ENCODE measurements around the gene EMILIN2. TPM values are rescaled to one million over a fixed set of nuclear protein-coding genes. Genes with fewer than 3 reads are reported as not detected.
A peak's percentile ranks its signal among the peaks of the same experiment; 100 is the strongest.

EMILIN2 gene
- total RNA-seq, 1 donor from 2014 or later: 26.8 TPM

GRCh38 chr18:2871111-2871720, 24.4 kb downstream of the EMILIN2 start:
- intact Hi-C loops (cut with DNase I): no loop called here
- DNase-seq (ENCODE audit: extremely low spot score in 2 of 2): peak in 1 of 2 donors; percentile 76

GRCh38 chr18:2872095-2872494, 25.3 kb downstream of the EMILIN2 start:
- no peaks in the 10 kb centered on the region for H3K9me3 ChIP-seq
- TF ChIP-seq CTCF (IDR thresholded peaks at IDR 0.05): no peak
- TF ChIP-seq POLR2AphosphoS5 (IDR thresholded peaks at IDR 0.05; ENCODE audit: insufficient read depth in 1 of 2, low read depth in 1 of 2): no peak
- TF ChIP-seq POLR2A (IDR thresholded peaks at IDR 0.05): no peak
- H3K4me1 ChIP-seq: peaks cover 9% of the 10 kb centered on the region
- no peak overlapping the region for H3K27ac ChIP-seq
- peak in 1 of 2 donors; percentile 10 for DNase-seq (ENCODE audit: extremely low spot score in 2 of 2)
- H3K4me3 ChIP-seq: no peak overlapping the region
- H3K36me3 ChIP-seq: no peaks in the 10 kb centered on the region
- no peaks in the 10 kb centered on the region for H3K27me3 ChIP-seq
- intact Hi-C loops (cut with DNase I): no loop called here

More at GRCh38 chr18:2871111-2871720, 24.4 kb downstream of the EMILIN2 start:
- no peak for TF ChIP-seq CTCF (IDR thresholded peaks at IDR 0.05)
- no peak for TF ChIP-seq POLR2A (IDR thresholded peaks at IDR 0.05)
- no peak for TF ChIP-seq POLR2AphosphoS5 (IDR thresholded peaks at IDR 0.05; ENCODE audit: insufficient read depth in 1 of 2, low read depth in 1 of 2)
- H3K27me3 ChIP-seq: no peaks in the 10 kb centered on the region
- H3K36me3 ChIP-seq: no peaks in the 10 kb centered on the region
- H3K4me3 ChIP-seq: no peak overlapping the region
- no peaks in the 10 kb centered on the region for H3K9me3 ChIP-seq
- H3K27ac ChIP-seq: no peak overlapping the region
- peaks cover 9% of the 10 kb centered on the region for H3K4me1 ChIP-seq

GRCh38 chr18:2874765-2875164, 28.0 kb downstream of the EMILIN2 start:
- H3K36me3 ChIP-seq: no peaks in the 10 kb centered on the region
- no peaks in the 10 kb centered on the region for H3K9me3 ChIP-seq
- no peaks in the 10 kb centered on the region for H3K27me3 ChIP-seq
- peak overlapping the region; percentile 73 for H3K27ac ChIP-seq
- peaks cover 9% of the 10 kb centered on the region for H3K4me1 ChIP-seq
- no peak for DNase-seq (ENCODE audit: extremely low spot score in 2 of 2)
- intact Hi-C loops (cut with DNase I): no loop called here
- TF ChIP-seq POLR2A (IDR thresholded peaks at IDR 0.05) (no peak), CTCF (IDR thresholded peaks at IDR 0.05) (no peak), POLR2AphosphoS5 (IDR thresholded peaks at IDR 0.05; ENCODE audit: insufficient read depth in 1 of 2, low read depth in 1 of 2) (no peak)
- no peak overlapping the region for H3K4me3 ChIP-seq

- DNase-seq (ENCODE audit: extremely low spot score in 2 of 2): peak in 1 of 2 donors; percentile 65
- no peak overlapping the region for H3K4me3 ChIP-seq
- intact Hi-C loops (cut with DNase I): no loop called here
Measured at GRCh38 chr18:2878656-2879330, 32.0 kb downstream of the EMILIN2 start.

More at GRCh38 chr18:2878656-2879330, 32.0 kb downstream of the EMILIN2 start:
- TF ChIP-seq CTCF (IDR thresholded peaks at IDR 0.05): no peak
- peaks cover 33% of the 10 kb centered on the region for H3K4me1 ChIP-seq
- H3K36me3 ChIP-seq: no peaks in the 10 kb centered on the region
- no peaks in the 10 kb centered on the region for H3K27me3 ChIP-seq
- no peak overlapping the region for H3K27ac ChIP-seq
- no peaks in the 10 kb centered on the region for H3K9me3 ChIP-seq
